Activated T-helper 17 cell treated with anti-CD3 and anti-CD28 coated beads, Interleukin-2, amount 50 U/mL, for 72 hours (primary cell): ENCODE data around the gene OR4D9. TPM values are rescaled to one million over a fixed set of nuclear protein-coding genes. Genes with fewer than 3 reads are reported as not detected.
"Not testable (repeated sequence)": the region's sequence is repeated elsewhere in the genome, so short reads cannot be mapped to it uniquely, and the experiment has no call there.

ENCODE experiments used
- ATAC-seq: fragments of 150-1000 bp; cut with Tn5 transposase; replicated peaks from 2 replicates; pipeline ENCODE4 v1.10.0; 2021; ENCODE audit warnings: mild to moderate bottlenecking, moderate library complexity
- H3K27ac Mint-ChIP-seq: one replicate; pipeline ENCODE4 v1.8.0; 2022; ENCODE audit warnings: mixed read lengths
- H3K27me3 Mint-ChIP-seq: one replicate; pipeline ENCODE4 v1.8.0; 2022; ENCODE audit warnings: mixed read lengths
- H3K36me3 Mint-ChIP-seq: one replicate; pipeline ENCODE4 v1.8.0; 2022; ENCODE audit warnings: low read depth, mild to moderate bottlenecking, mixed read lengths
- H3K4me1 Mint-ChIP-seq: one replicate; pipeline ENCODE4 v1.8.0; 2022; ENCODE audit warnings: mixed read lengths
- H3K4me3 Mint-ChIP-seq: one replicate; pipeline ENCODE4 v1.8.0; 2022; ENCODE audit warnings: mild to moderate bottlenecking, mixed read lengths
- H3K9me3 Mint-ChIP-seq: one replicate; pipeline ENCODE4 v1.8.0; 2022; ENCODE audit warnings: mixed read lengths
- total RNA-seq, 2 donors: library from RNA; stranded (reverse); gene quantifications; one replicate each; pipeline ENCODE4 v1.2.3, GENCODE V29; 2022

Gene OR4D9
- total RNA-seq, 2 donors from 2014 or later = not detected

GRCh38 chr11:59542142-59542810 lies 30.9 kb downstream of the OR4D9 start:
- no peaks in the 10 kb centered on the region for H3K36me3 Mint-ChIP-seq
- no peak overlapping the region for H3K4me3 Mint-ChIP-seq
- ATAC-seq = no peak
- no peak overlapping the region for H3K27ac Mint-ChIP-seq
- no peaks in the 10 kb centered on the region for H3K27me3 Mint-ChIP-seq
- H3K9me3 Mint-ChIP-seq = no peaks in the 10 kb centered on the region
- H3K4me1 Mint-ChIP-seq = peaks cover 13% of the 10 kb centered on the region

- H3K4me1 Mint-ChIP-seq = peaks cover 13% of the 10 kb centered on the region
- not testable (repeated sequence) for ATAC-seq, H3K9me3 Mint-ChIP-seq, H3K27me3 Mint-ChIP-seq, H3K36me3 Mint-ChIP-seq, H3K27ac Mint-ChIP-seq, H3K4me3 Mint-ChIP-seq
Observed at GRCh38 chr11:59543713-59544112, 32.4 kb downstream of the OR4D9 start.

- no peak for ATAC-seq
- Mint-ChIP-seq H3K4me3 (peak overlapping the region; percentile 56), H3K36me3 (no peaks in the 10 kb centered on the region), H3K27ac (peak overlapping the region; percentile 14), H3K9me3 (no peaks in the 10 kb centered on the region), H3K4me1 (peaks cover 13% of the 10 kb centered on the region), H3K27me3 (no peaks in the 10 kb centered on the region)
Observed at GRCh38 chr11:59544869-59545178, 33.5 kb downstream of the OR4D9 start.

GRCh38 chr11:59545179-59546020 lies 34.1 kb downstream of the OR4D9 start:
- Mint-ChIP-seq H3K9me3 (no peaks in the 10 kb centered on the region), H3K27me3 (no peaks in the 10 kb centered on the region), H3K4me3 (peak overlapping the region; percentile 56), H3K4me1 (peaks cover 14% of the 10 kb centered on the region), H3K27ac (peak overlapping the region; percentile 14), H3K36me3 (peaks cover 2% of the 10 kb centered on the region)
- peak; percentile 62 for ATAC-seq

- not testable (repeated sequence) for ATAC-seq
Observed at GRCh38 chr11:59547605-59548308, 36.4 kb downstream of the OR4D9 start.

GRCh38 chr11:59548309-59548656 lies 36.9 kb downstream of the OR4D9 start:
- Mint-ChIP-seq H3K4me1 (peaks cover 23% of the 10 kb centered on the region), H3K27me3 (no peaks in the 10 kb centered on the region), H3K4me3 (no peak overlapping the region), H3K9me3 (no peaks in the 10 kb centered on the region), H3K27ac (no peak overlapping the region), H3K36me3 (peaks cover 17% of the 10 kb centered on the region)
- ATAC-seq = no peak

More at GRCh38 chr11:59547605-59548308, 36.4 kb downstream of the OR4D9 start:
- H3K9me3 Mint-ChIP-seq, H3K27me3 Mint-ChIP-seq, H3K4me3 Mint-ChIP-seq, H3K27ac Mint-ChIP-seq: not testable (repeated sequence)
- Mint-ChIP-seq H3K36me3 (peaks cover 17% of the 10 kb centered on the region), H3K4me1 (peaks cover 23% of the 10 kb centered on the region)

GRCh38 chr11:59550368-59550841 lies 39.1 kb downstream of the OR4D9 start:
- Mint-ChIP-seq H3K27me3 (no peaks in the 10 kb centered on the region), H3K4me1 (peaks cover 16% of the 10 kb centered on the region), H3K4me3 (peak overlapping the region; percentile 80), H3K36me3 (peaks cover 17% of the 10 kb centered on the region), H3K27ac (peak overlapping the region; percentile 98), H3K9me3 (no peaks in the 10 kb centered on the region)
- ATAC-seq = peak; percentile 90

GRCh38 chr11:59550842-59551658 lies 39.7 kb downstream of the OR4D9 start:
- H3K27me3 Mint-ChIP-seq = no peaks in the 10 kb centered on the region
- peaks cover 21% of the 10 kb centered on the region for H3K36me3 Mint-ChIP-seq
- peaks cover 14% of the 10 kb centered on the region for H3K4me1 Mint-ChIP-seq
- ATAC-seq = peak; percentile 60
- H3K9me3 Mint-ChIP-seq = no peaks in the 10 kb centered on the region
- peak overlapping the region; percentile 98 for H3K27ac Mint-ChIP-seq
- peak overlapping the region; percentile 80 for H3K4me3 Mint-ChIP-seq

GRCh38 chr11:59551659-59552521 lies 40.6 kb downstream of the OR4D9 start:
- Mint-ChIP-seq H3K4me1 (peaks cover 17% of the 10 kb centered on the region), H3K4me3 (peak overlapping the region; percentile 80), H3K27me3 (no peaks in the 10 kb centered on the region), H3K36me3 (peaks cover 25% of the 10 kb centered on the region), H3K9me3 (no peaks in the 10 kb centered on the region), H3K27ac (peak overlapping the region; percentile 98)
- ATAC-seq = no peak

GRCh38 chr11:59552844-59553243 lies 41.5 kb downstream of the OR4D9 start:
- Mint-ChIP-seq H3K4me3 (no peak overlapping the region), H3K27ac (no peak overlapping the region), H3K9me3 (no peaks in the 10 kb centered on the region), H3K4me1 (peaks cover 18% of the 10 kb centered on the region), H3K27me3 (no peaks in the 10 kb centered on the region), H3K36me3 (peaks cover 32% of the 10 kb centered on the region)
- no peak for ATAC-seq

GRCh38 chr11:59553323-59553722 lies 42.0 kb downstream of the OR4D9 start:
- no peaks in the 10 kb centered on the region for H3K9me3 Mint-ChIP-seq
- H3K36me3 Mint-ChIP-seq = peaks cover 32% of the 10 kb centered on the region
- H3K27me3 Mint-ChIP-seq = no peaks in the 10 kb centered on the region
- ATAC-seq = no peak
- no peak overlapping the region for H3K4me3 Mint-ChIP-seq
- H3K27ac Mint-ChIP-seq = no peak overlapping the region
- H3K4me1 Mint-ChIP-seq = peaks cover 23% of the 10 kb centered on the region

GRCh38 chr11:59555601-59556114 lies 44.3 kb downstream of the OR4D9 start:
- peak overlapping the region; percentile 79 for H3K4me3 Mint-ChIP-seq
- H3K27me3 Mint-ChIP-seq = no peaks in the 10 kb centered on the region
- no peak for ATAC-seq
- H3K9me3 Mint-ChIP-seq = no peaks in the 10 kb centered on the region
- peaks cover 40% of the 10 kb centered on the region for H3K36me3 Mint-ChIP-seq
- H3K27ac Mint-ChIP-seq = peak overlapping the region; percentile 92
- H3K4me1 Mint-ChIP-seq = peaks cover 31% of the 10 kb centered on the region
